Stimulated activated CD4-positive, alpha-beta T cell treated with anti-CD3 and anti-CD28 coated beads, TNF-alpha, amount 100 ng/mL, for 48 hours (primary cell): ENCODE data around the gene PDGFA.

Experiments
- DNase-seq, 3 donors: peaks; one replicate each; pipeline ENCODE4 v3.0.0-alpha.2; 2020; ENCODE audit warnings: low read depth in 3 of 3

The PDGFA gene

DNA sequence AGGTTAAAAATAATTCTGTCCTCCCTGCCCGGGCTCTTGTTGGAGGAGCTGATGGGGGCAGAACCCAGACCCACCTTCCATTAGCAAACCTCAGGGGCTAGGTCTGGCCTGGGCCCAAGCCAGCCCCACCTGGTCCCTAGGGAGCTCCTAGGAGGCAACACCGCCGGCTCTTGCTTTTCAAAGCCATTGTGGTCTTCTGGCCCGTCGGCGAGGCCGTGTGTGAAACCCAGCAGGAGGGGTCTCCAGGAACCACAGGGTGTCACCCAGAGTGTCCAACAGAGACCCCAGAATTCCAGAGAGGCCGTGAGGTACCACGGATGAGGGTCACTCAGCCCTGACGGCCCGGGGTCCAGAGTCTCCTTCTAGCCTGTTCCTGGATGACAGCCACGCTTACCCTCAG, 16.6 kb upstream of the PDGFA start:
- DNase-seq, result no peak

GRCh38 chr7:534959-535358, 15.3 kb upstream of the PDGFA start:
- no peak for DNase-seq

GRCh38 chr7:534075-534474, 14.4 kb upstream of the PDGFA start:
- no peak for DNase-seq

DNA sequence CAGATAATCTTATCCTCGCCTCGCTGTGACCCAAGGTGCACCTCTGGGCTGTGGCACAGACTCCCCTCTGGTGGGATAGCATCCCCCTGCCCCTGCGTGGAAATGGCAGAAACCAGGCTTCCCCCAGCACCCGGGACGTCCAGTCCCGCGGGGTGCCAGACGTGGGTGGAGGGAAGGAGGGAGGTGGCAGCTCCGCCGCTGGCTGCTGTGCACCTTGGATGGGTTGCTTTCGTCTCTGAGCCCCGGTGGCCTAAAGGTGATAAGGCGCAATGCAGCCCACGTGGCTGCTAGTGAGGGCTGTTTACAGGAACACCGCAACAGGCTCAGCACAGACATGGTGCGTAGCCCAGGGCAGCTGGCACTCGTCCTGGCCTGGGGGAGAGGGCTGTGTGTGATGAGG, 13.6 kb upstream of the PDGFA start:
- DNase-seq, result no peak

- no peak for DNase-seq
Measured at GRCh38 chr7:532379-533143, 12.9 kb upstream of the PDGFA start.

DNA sequence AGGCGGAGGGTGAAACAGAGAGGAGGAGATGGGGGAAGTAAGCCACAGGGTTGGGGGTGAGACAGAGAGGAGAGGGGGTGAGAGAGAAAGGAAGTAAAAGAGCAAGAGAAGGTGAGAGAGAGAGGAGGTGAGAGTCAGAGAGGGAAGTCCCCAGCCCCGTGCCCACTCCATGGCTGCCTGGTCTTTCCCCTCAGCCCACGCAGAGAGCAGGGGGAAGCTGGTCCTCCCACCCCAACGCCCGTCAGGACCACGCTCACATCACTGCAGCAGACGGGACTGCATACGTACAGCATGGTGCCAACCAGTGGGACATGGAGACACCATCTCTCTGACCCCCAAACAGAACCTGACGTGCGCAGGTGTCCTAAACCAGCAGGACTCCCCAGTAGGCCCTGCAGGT, 12.1 kb upstream of the PDGFA start:
- DNase-seq, result no peak

DNA sequence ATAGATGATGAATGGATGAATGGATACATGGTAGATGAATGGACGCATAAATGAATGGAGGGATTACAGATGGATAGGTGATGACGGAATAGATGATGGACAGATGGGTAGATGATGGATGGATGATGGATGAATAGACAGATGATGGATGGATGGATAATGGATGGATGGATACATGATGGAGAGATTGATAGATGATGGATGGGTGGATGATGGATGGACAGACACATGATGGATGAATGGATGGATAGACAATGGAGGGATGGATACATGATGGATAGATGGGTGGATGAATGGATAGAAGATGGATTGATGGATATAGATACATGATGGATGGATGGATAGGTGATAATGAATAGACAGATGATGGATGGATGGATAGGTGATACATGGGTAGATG, 8.8 kb upstream of the PDGFA start:
- DNase-seq, result no peak

GRCh38 chr7:527723-528122, 8.1 kb upstream of the PDGFA start:
- no peak for DNase-seq

DNA sequence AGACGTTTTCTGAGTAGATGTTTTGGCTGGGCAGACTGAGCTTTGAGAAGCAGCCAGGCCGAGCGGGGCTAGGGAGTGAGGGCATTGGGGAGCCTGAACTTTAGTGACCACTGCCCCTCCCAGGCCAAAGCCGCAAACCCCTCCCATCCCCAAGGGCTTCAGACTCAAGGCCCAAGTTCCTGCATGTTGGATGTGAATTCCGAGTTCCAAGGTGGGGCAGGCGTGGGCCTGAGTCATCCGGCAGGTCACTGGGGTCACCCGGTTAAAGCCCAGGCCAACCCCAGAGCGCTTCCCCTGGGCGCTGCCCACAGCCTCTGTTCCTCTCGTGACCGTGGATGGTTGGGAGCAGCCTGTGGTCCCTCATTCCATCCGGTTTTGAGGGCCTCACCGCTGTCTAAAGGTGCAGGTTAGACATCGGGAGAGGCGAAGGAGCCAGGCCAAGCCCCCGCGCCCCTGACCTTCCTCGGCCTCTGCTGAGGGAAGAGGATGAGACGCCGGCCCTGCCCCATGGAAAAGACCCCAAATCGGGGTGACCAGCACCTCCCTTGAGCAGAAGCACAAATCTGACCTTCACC, 6.9 kb upstream of the PDGFA start:
- DNase-seq, result no peak

DNA sequence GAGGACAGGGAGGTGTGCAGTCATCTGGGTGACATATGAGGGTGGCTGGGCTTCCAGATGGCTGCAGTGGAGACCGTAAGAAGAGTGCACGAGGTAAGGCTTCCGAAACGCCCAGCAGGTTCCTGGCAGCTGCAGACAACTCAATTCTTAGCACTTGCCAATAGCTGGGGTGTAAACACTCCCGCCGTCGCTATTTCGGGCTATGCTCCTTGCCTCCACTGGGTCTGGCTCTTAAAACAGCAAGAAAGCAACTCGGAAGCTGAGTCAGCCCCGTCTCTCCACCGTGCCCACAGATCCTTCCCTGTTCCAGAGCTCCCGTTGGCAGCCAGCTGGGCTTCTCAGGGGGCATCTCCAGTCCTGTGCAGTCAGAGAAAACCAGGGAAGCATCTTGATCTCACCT, 6.1 kb upstream of the PDGFA start:
- no peak for DNase-seq

DNA sequence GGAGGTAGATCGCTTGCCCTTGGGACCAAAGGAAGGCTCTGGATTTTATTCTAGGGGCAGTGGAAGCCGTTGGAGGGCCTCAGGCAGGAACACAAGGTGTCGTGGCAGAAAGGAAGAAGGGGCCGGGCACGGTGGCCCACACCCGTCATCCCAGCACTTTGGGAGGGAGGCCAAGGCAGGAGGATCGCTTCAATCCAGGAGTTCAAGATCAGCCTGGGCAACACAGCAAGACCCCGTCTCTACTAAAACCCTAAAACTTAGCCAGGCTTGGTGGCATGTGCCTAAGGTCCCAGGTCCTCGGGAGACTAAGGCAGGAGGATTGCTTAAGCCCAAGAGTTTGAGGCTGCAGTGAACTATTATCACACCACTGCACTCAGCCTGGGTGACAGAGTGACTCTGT, 5.2 kb upstream of the PDGFA start:
- DNase-seq, result no peak

DNA sequence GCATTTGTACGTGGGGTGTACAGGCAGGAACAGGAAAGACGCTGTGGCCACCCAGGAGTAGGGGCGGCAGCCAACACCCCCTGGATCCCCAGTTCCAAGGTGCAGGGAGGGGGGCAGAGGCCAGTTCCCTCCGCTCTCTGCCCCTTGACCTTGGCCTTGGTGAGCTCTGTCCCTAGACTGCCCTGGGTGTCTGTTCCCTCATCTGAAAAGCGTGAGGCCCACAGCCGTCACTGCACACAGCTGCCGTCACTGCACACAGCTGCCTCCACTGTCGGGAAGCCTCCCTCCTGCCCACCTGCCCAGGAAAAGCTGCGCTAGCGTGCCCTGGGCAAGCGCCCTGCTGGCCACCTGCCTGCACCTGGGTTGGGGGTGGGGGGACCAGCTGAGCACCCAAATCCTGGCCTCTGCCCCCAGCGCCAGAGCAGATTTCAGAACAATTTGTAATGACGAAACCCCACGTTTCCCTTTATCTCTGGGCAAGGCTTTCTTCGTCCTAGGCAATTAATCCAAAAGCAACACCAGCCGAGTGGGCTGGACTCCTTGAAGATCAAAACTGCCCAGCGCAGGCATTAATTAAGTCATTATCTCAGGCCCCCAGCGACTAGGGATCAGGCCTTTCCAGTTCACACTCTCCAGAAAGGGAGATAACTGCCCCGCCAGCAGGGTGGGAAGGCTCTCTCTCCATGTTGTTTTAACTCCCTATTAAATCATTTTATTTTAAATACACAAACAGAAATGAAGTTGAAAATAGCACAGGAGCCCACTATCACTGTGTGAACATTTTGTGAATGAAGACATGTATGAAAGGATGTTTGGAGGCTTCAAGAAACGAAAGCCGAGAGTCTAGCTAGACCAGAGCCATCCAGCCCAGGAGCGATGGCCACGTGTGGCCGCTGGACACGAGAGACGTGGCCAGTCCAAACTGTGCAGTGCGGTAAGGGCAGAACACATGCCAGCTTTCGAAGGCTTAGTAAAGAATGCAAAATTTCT, 4.0 kb upstream of the PDGFA start:
- no peak for DNase-seq

DNA sequence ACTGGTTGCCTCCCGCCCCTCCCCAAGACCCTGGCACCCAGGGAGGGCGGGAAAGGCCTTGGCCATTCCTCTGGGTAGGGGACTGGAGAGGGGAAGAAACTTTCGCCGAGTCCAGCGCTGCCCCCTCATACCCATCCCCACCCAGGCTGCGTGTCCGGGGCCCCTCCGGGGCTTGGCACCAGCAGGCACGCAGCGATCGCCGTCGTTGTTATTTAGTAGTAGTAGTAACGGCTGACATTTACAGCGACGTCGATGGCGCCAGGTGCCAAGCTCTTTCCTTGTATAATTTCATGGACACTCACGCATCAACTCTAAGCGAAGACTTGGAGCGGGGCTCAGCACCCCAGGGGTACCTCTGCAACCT, 3.3 kb upstream of the PDGFA start:
- no peak for DNase-seq

GRCh38 chr7:522071-522950, 2.7 kb upstream of the PDGFA start:
- DNase-seq, result no peak

- DNase-seq, result no peak
Measured at GRCh38 chr7:521221-522070, 1.8 kb upstream of the PDGFA start.

- no peak for DNase-seq
Measured at GRCh38 chr7:520503-521161, 986 bp upstream of the PDGFA start.

GRCh38 chr7:518630-519483, 789 bp downstream of the PDGFA start:
- no peak for DNase-seq

- no peak for DNase-seq
Measured at GRCh38 chr7:517774-518629, 1.6 kb downstream of the PDGFA start.
